NCI-H69 (cell line): ENCODE measurements around the gene GAN.

ENCODE experiments used
- DNase-seq: peaks from one replicate; lab custom pipeline; 2025; lab: John Stamatoyannopoulos, UW

The GAN gene, protein sequence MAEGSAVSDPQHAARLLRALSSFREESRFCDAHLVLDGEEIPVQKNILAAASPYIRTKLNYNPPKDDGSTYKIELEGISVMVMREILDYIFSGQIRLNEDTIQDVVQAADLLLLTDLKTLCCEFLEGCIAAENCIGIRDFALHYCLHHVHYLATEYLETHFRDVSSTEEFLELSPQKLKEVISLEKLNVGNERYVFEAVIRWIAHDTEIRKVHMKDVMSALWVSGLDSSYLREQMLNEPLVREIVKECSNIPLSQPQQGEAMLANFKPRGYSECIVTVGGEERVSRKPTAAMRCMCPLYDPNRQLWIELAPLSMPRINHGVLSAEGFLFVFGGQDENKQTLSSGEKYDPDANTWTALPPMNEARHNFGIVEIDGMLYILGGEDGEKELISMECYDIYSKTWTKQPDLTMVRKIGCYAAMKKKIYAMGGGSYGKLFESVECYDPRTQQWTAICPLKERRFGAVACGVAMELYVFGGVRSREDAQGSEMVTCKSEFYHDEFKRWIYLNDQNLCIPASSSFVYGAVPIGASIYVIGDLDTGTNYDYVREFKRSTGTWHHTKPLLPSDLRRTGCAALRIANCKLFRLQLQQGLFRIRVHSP

GRCh38 chr16:81314603-81315270, at the start of gene GAN:
GAN (plus strand) TSS chr16:81314962; CDS start chr16:81315114, 152 bp downstream.
- peak; percentile 94 for DNase-seq

- DNase-seq: no peak
Observed at GRCh38 chr16:81265052-81265451, 49.7 kb upstream of the GAN start.

DNA sequence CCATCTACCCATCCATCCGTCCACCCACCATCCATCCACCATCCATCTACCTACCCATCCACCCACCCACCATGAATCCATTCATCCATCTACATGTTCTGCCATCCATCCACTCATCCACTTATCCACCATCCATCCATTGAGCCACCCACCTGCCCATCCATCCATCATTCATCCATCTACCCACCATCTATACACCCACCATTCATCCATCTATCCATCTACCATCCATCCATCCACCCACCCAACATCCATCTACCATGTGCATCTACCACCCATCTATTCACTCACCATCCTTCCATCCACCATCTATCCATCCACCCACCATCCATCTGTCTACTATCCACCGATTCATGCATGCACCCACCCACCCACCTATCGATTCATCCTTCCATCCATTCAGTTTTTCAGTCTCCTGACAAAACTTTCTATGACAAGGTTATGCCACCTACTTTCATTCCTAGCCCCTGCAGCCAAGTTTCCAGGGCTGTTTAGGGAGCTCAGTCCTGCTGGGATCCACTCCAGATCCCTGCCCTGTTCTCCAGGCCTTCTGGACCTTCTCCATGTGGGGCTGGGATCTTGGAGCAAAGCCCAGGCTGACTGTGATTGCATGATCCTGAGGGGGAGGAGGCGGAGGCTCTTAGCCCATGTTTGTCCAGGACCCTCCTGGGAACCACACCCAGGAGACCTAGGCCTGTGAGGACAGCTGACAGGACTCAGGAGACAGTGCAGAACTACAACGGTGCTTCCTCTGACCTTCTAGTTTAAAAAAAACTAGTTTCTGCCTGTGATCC, 48.9 kb upstream of the GAN start:
- DNase-seq: peak; percentile 40

- DNase-seq: peak; percentile 32
Observed at GRCh38 chr16:81266680-81267095, 48.1 kb upstream of the GAN start.

DNA sequence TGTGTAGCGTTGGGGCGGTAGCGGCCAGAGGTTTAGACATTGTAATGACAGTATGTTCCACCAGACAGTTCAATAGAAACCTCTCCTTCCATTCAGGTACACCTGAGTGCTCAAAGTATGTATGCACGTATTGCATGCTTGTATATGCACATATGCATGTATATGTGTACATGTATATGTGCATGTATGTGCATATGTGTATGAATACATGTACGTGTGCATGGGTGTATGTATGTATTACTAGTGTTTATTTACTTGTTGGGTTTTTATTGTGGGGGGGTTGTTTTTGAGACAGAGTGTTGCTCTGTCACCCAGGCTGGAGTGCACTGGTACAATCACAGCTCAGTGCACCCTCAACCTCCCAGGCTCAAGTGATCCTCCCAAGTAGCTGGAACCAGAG, 46.3 kb upstream of the GAN start:
- DNase-seq: no peak

DNA sequence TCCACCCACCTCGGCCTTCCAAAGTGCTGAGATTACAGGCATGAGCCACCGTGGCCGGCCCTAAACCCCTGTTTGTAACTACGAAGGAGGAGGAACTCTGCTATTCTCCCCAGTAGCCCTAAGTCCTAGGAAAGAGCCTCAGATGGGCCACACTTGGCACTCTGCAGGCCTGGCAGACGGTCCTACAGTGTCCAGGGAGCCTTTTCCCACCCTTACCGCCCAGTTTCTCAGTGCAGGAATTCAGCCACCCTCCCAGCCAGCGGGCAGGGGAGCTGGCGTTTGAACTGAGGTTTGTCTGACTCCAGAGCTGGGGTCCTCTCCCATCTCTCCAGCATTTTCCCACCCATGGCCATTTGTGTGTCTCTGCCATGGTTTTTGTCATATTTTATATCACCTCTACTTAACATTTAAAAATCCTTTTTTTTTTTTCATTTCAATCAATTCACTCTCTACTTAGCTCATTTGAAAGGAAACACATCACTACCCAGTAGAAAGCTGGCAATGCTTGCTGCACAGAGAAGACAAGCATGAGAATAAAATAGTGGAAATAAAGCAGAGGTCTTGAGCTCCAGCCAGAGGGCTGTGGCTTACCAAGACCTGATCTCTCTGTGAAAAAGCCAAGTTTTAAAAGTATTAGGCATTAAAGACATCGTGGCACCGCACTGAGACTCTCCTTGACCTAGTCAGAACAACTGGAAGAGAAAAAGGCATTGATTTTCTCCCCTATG, 41.4 kb upstream of the GAN start:
- no peak for DNase-seq

- DNase-seq: no peak
Observed at GRCh38 chr16:81275064-81275532, 39.7 kb upstream of the GAN start.

- no peak for DNase-seq
Observed at GRCh38 chr16:81275795-81276194, 39.0 kb upstream of the GAN start.

GRCh38 chr16:81276323-81276722, 38.4 kb upstream of the GAN start:
- no peak for DNase-seq

DNA sequence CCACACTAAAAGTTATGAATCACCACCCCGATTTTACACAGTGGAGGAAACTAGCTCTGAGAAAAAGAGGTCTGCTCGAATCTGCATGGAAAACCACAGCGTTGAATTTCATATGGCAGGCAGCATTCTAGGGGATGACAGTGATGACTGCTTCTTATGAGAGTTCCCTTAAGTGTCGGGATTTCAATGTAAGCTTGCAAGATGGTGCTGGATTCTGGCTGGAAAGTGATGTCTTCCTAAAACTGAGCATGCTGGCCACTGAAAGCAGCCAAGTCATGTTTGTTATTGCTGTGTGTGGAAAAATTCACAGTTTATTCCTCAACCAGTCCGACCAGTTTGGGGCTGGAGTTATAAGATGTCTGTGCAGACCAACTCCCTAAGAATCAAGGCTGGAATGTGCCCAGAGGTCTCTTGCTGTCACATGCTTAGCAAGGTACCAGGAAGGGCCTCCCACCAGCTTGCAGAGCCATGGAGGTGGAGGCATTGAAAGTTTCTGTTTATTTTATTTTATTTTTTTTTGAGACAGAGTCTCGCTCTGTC, 37.2 kb upstream of the GAN start:
- DNase-seq: no peak

GRCh38 chr16:81278526-81278925, 36.2 kb upstream of the GAN start:
- no peak for DNase-seq

GRCh38 chr16:81279392-81279791, 35.4 kb upstream of the GAN start:
- DNase-seq: no peak

GRCh38 chr16:81280393-81280792, 34.4 kb upstream of the GAN start:
- DNase-seq: no peak

DNA sequence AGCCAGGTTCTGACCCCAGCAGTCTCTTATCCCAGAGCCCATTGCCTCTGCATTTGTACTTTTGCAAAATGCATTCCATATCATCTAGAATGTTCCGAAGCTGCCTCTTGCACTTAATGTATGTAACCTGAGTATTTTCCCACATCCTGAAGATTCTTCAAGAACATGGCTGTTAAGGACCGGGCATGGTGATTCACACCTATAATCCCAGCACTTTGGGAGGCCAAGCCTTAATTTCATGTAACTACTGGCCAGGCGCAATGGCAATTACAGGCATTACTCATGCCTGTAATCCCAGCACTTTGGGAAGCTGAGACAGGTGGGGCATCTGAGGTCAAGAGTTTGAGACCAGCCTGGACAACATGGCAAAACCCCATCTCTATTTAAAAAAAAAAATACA, 31.7 kb upstream of the GAN start:
- no peak for DNase-seq

DNA sequence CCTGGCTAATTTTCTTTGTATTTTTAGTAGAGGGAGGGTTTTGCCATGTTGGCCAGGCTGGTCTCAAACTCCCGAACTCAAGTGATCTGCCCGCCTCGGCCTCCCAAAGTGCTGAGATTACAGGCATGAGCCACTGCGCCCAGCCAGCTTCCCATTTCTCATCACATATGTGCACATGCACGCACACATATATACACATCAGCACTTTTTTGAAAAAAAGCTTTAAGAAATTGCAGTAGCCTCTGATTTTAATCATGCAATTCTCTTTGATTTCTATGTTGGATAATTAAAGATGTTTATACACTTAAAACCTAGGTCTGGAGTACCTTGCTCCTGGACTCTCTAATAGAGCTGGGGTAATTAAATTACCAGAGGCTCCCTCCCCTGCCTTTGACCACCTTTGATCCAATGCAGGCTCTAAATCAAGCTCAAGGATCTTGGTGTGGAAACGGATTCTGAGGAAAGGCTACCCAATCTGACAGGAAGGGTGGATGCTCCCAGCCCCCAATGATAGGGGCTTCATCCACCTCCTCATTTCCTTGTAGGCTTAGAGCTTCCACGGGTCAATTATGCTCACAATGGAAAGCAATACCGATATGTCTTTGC, 29.7 kb upstream of the GAN start:
- no peak for DNase-seq

GRCh38 chr16:81286190-81286589, 28.6 kb upstream of the GAN start:
- DNase-seq: no peak

DNA sequence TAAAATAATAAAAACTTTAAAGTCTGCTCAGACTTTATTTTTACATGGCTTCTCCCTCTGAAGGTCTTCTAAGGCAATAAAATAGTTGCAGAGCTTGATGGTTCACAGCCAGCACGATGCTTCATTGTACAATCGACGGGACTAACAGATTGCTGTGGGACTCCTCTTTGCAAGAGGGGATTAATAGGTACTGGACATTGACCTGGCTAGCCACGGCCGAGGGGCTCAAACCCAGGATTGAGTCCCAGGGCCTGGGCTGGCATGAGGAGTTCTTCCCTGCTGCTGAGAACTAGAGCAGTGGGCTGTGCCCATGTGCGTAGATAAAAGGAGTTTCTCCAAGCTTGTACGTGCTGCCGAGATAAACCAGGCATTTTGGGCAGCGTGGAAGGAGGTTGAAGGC, 23.6 kb upstream of the GAN start:
- DNase-seq: no peak

DNA sequence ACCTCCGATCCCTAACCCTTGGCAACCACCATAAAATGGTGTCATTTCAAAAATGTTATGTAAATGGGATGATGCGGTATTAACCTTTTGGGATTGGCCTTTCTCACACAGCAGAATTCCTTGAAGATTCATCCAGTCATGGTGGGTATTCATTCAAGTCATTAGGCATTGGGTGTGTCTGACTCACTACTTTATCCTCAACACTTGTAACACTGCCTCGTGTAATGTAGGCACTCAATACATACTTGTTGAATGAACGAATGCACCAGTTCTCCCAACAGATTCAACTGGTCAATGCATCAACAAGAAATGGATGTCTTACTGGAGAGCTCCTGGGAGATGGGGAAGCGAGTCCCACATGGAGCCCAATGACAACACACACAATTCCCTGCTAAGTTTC, 21.8 kb upstream of the GAN start:
- no peak for DNase-seq

DNA sequence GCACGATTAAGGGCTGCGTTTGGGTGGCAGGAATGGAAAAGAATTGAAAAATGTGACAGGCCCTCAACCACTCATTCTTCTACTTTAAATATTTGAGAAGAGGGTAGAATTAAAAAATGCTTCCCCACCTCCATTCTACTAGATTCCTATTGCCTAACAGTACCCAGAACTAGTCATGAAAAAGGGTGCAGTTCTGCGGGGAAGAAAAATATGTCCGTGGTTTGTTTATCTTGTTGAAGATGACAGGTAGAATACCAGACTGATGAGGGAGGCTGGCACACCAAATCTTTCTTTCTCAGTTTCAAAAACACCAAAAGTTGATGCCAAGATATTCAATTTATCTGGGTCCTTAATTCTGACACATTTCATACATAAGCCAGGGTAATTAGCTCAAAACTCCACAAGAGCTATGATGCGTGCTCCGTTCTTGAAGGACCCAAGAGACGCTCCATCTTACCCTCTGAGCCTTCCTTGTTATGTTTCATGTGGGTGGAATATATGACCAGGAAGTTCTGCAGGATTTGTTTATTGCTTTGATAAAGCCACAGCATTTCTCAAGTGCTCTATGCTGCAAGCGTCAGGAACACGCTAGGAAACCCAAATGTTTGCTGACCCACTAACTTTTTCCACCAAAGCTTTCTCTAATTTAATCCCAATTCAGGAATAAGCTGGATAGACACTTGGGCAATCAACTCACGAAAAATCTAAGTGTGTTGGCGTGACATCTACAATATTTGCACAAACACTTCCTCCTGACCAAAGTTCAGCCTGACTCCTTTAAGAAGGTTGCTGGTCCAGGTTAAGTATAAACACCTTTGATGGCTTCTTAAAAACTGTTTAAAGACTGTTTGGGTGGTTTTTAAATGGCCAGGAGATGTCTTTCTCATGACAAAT, 20.6 kb upstream of the GAN start:
- DNase-seq: no peak

DNA sequence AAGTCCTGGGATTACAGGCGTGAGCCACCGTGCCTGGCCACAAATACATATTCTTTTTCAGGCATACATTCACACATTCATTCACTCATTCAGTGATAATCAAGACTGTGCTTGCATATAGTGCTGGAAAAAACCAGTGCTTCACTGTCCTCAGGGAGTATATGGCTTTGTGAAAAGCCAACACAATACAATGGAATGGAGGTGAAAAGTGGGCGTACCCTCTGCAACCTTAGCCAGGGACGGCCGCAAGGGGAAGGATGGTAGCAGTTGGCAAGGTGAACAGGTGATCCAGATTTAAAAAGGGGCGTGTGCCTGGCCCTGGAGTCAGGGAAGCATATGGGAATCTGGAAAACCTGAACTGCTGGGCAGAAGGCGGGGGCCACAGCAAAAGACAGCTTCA, 18.1 kb upstream of the GAN start:
- peak; percentile 28 for DNase-seq
